NCI-H128 (cell line): ENCODE data around the gene RNU7-1.

Source experiments
- DNase-seq: peaks from one replicate; lab custom pipeline; 2025; ENCODE audit not compliant: unreplicated experiment; lab: John Stamatoyannopoulos, UW

The RNU7-1 gene

GRCh38 chr12:6917491-6918231 lies 26.0 kb upstream of the RNU7-1 start:
- DNase-seq, result no peak

- no peak for DNase-seq
These were observed 24.0 kb upstream of the RNU7-1 start for GRCh38 chr12:6919588-6919987.

- DNase-seq, result no peak
These were observed 22.1 kb upstream of the RNU7-1 start for GRCh38 chr12:6921539-6921938.

GRCh38 chr12:6921996-6922946 lies 21.3 kb upstream of the RNU7-1 start:
- no peak for DNase-seq

- DNase-seq, result no peak
These were observed 20.4 kb upstream of the RNU7-1 start for GRCh38 chr12:6923003-6923732.

GRCh38 chr12:6923851-6924250 lies 19.8 kb upstream of the RNU7-1 start:
- no peak for DNase-seq

GRCh38 chr12:6925239-6925539 lies 18.4 kb upstream of the RNU7-1 start:
- no peak for DNase-seq

- DNase-seq, result no peak
These were observed 17.9 kb upstream of the RNU7-1 start for GRCh38 chr12:6925540-6926279.

GRCh38 chr12:6927379-6928021 lies 16.1 kb upstream of the RNU7-1 start, which contains the start of gene ATN1:
Gene ATN1 (plus strand): TSS chr12:6927959. CDS start chr12:6934002, 6,043 bp downstream.
- peak; percentile 34 for DNase-seq

- no peak for DNase-seq
These were observed 15.5 kb upstream of the RNU7-1 start for GRCh38 chr12:6928022-6928702.

- DNase-seq, result no peak
These were observed 14.8 kb upstream of the RNU7-1 start for GRCh38 chr12:6928703-6929407.

GRCh38 chr12:6929466-6930452 lies 13.9 kb upstream of the RNU7-1 start:
- no peak for DNase-seq

GRCh38 chr12:6932766-6933165 lies 10.8 kb upstream of the RNU7-1 start:
- DNase-seq, result no peak

- DNase-seq, result no peak
These were observed 9.5 kb upstream of the RNU7-1 start for GRCh38 chr12:6934110-6934509.

GRCh38 chr12:6935371-6936193 lies 8.0 kb upstream of the RNU7-1 start:
- DNase-seq, result no peak

- no peak for DNase-seq
These were observed 7.4 kb upstream of the RNU7-1 start for GRCh38 chr12:6936194-6936635.
